ENCODE measurements around the gene NELFCD. TPM values are rescaled to one million over a fixed set of nuclear protein-coding genes. Genes with fewer than 3 reads are reported as not detected.
A peak's percentile ranks its signal among the peaks of the same experiment; 100 is the strongest.

The NELFCD gene
- total and polyA plus RNA-seq, 9 of the 15 experiments (the other 6 are each of a cell fraction or from before 2014, with no cell fraction given): 11.7 to 163 (median 96.5) TPM

GRCh38 chr20:59032023-59032712 lies 51.1 kb downstream of the NELFCD start, which contains the start of gene ATP5F1E (continued):
- TF ChIP-seq BHLHE40 (IDR thresholded peaks at IDR 0.05; ENCODE audit: low read length): peak; percentile 45; the same call in 1 of the 2 replicates
- TF ChIP-seq, protein P1, sequence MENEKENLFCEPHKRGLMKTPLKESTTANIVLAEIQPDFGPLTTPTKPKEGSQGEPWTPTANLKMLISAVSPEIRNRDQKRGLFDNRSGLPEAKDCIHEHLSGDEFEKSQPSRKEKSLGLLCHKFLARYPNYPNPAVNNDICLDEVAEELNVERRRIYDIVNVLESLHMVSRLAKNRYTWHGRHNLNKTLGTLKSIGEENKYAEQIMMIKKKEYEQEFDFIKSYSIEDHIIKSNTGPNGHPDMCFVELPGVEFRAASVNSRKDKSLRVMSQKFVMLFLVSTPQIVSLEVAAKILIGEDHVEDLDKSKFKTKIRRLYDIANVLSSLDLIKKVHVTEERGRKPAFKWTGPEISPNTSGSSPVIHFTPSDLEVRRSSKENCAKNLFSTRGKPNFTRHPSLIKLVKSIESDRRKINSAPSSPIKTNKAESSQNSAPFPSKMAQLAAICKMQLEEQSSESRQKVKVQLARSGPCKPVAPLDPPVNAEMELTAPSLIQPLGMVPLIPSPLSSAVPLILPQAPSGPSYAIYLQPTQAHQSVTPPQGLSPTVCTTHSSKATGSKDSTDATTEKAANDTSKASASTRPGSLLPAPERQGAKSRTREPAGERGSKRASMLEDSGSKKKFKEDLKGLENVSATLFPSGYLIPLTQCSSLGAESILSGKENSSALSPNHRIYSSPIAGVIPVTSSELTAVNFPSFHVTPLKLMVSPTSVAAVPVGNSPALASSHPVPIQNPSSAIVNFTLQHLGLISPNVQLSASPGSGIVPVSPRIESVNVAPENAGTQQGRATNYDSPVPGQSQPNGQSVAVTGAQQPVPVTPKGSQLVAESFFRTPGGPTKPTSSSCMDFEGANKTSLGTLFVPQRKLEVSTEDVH (IDR thresholded peaks at IDR 0.05; ENCODE audit: low read depth, partially characterized antibody): peak; percentile 20
- TF ChIP-seq RFX7 (CRISPR knock-in tag; IDR thresholded peaks at IDR 0.05): peak; percentile 83
- no peak for TF ChIP-seq NCOA6 (IDR thresholded peaks at IDR 0.05)
- no peak for TF ChIP-seq BRCA1 (IDR thresholded peaks at IDR 0.05)
- TF ChIP-seq BRCA1 (CRISPR knock-in tag; IDR thresholded peaks at IDR 0.05): no peak
- 0 out of 2 replicates have a peak, but pooled peaks have one; percentile 39 for TF ChIP-seq NR1H2 (CRISPR knock-in tag; IDR thresholded peaks at IDR 0.05)
- no peak; the same call in 1 of the 2 replicates for TF ChIP-seq ZNF780A (CRISPR knock-in tag; IDR thresholded peaks at IDR 0.05)
- TF ChIP-seq PURB (CRISPR knock-in tag; IDR thresholded peaks at IDR 0.05; ENCODE audit: low read depth): no peak
- TF ChIP-seq, protein P2, sequence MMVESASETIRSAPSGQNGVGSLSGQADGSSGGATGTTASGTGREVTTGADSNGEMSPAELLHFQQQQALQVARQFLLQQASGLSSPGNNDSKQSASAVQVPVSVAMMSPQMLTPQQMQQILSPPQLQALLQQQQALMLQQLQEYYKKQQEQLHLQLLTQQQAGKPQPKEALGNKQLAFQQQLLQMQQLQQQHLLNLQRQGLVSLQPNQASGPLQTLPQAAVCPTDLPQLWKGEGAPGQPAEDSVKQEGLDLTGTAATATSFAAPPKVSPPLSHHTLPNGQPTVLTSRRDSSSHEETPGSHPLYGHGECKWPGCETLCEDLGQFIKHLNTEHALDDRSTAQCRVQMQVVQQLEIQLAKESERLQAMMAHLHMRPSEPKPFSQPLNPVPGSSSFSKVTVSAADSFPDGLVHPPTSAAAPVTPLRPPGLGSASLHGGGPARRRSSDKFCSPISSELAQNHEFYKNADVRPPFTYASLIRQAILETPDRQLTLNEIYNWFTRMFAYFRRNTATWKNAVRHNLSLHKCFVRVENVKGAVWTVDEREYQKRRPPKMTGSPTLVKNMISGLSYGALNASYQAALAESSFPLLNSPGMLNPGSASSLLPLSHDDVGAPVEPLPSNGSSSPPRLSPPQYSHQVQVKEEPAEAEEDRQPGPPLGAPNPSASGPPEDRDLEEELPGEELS (CRISPR knock-in tag; IDR thresholded peaks at IDR 0.05; ENCODE audit: borderline replicate concordance): no peak
- peak; percentile 95 for TF ChIP-seq HSF4 (CRISPR knock-in tag; IDR thresholded peaks at IDR 0.05; ENCODE audit: borderline replicate concordance)
- TF ChIP-seq MEF2D (tag; conservative IDR thresholded peaks at IDR 0.05; ENCODE audit: low read depth): peak; percentile 85
- peak in 1 of 2 experiments; percentile 97; a peak in 2 of 4 replicates for TF ChIP-seq ZNF639 (CRISPR knock-in tag; conservative IDR thresholded peaks at IDR 0.05 in 1 of 2, IDR thresholded peaks at IDR 0.05 in 1 of 2)
- TF ChIP-seq ZNF224 (CRISPR knock-in tag; IDR thresholded peaks at IDR 0.05): no peak
- peak; percentile 99 for TF ChIP-seq HDAC8 (tag; IDR thresholded peaks at IDR 0.05)
- peak; percentile 85 for TF ChIP-seq POLR2AphosphoS2 (IDR thresholded peaks at IDR 0.05; ENCODE audit: low read length)
- no peak; the same call in 1 of the 2 replicates for TF ChIP-seq SLC30A9 (CRISPR knock-in tag; IDR thresholded peaks at IDR 0.05)
- TF ChIP-seq ZZZ3 (IDR thresholded peaks at IDR 0.05): no peak
